SK-N-SH (cell line): ENCODE results near the gene FFAR3. TPM values are rescaled to one million over a fixed set of nuclear protein-coding genes. Genes with fewer than 3 reads are reported as not detected.

ENCODE experiments used
- CTCF ChIA-PET: fragments of 300-600, 350-600 bp; formaldehyde crosslinking; extraction: SDS; loops from one replicate; lab custom pipeline; 2021; lab: Yijun Ruan, JAX
- POLR2A ChIA-PET: fragments of 350-600 bp; sonication (Branson Sonifier 250); formaldehyde crosslinking; extraction: SDS; loops from one replicate; lab custom pipeline; 2020; ENCODE audit warnings: antibody characterized with exemption, inconsistent platforms; lab: Yijun Ruan, JAX
- DNase-seq: peaks from one replicate; pipeline ENCODE4 v3.0.0; 2012
- H2AFZ ChIP-seq: fragments of 200-600 bp; sonication (generic); 2 replicates; pipeline ENCODE4 v1.8.1; 2016; ENCODE audit warnings: antibody characterized with exemption, mild to moderate bottlenecking, low read depth
- H3F3A ChIP-seq: fragments of 200-600 bp; sonication (generic); replicated peaks from 2 replicates; pipeline ENCODE3; 2016; ENCODE audit warnings: antibody characterized with exemption, mild to moderate bottlenecking; ENCODE audit not compliant: insufficient read depth
- H3K27ac ChIP-seq, 2 experiments: fragments of 200-500 bp in 1 of 2; fragments of 200-600 bp in 1 of 2; sonication (Bioruptor generic) in 1 of 2; sonication (generic), shearing (Covaris generic) in 1 of 2; 2 replicates each; pipeline versions ENCODE4 v1.5.1 to v1.6.1; 2014 to 2016; ENCODE audit warnings: low read depth in 2 of 2, inconsistent platforms in 1 of 2, low read length in 1 of 2, mild to moderate bottlenecking in 1 of 2, mixed read lengths in 1 of 2
- H3K27me3 ChIP-seq: fragments of 200-600 bp; sonication (generic), shearing (Covaris generic); 2 replicates; pipeline ENCODE4 v1.6.1; 2016; ENCODE audit warnings: mixed run types; ENCODE audit not compliant: insufficient read depth
- H3K36me3 ChIP-seq, 2 experiments: fragments of 200-500 bp in 1 of 2; fragments of 200-600 bp in 1 of 2; sonication (Bioruptor generic) in 1 of 2; sonication (generic) in 1 of 2; replicated peaks in 1 of 2; 2 replicates each; pipeline versions ENCODE3 to v1.5.1; 2014 to 2016; ENCODE audit warnings: low read length in 1 of 2, mild to moderate bottlenecking in 1 of 2; ENCODE audit not compliant: insufficient read depth in 2 of 2, control insufficient read depth in 1 of 2
- H3K4me1 ChIP-seq, 2 experiments: fragments of 200-500 bp in 1 of 2; fragments of 200-600 bp in 1 of 2; sonication (Bioruptor generic) in 1 of 2; sonication (generic), shearing (Covaris generic) in 1 of 2; 2 replicates each; pipeline versions ENCODE4 v1.5.1 to v1.6.1; 2014 to 2016; ENCODE audit warnings: low read depth in 1 of 2, low read length in 1 of 2, mixed run types in 1 of 2; ENCODE audit not compliant: insufficient read depth in 2 of 2, control insufficient read depth in 1 of 2
- H3K4me2 ChIP-seq: fragments of 200-600 bp; sonication (generic), shearing (Covaris generic); 2 replicates; pipeline ENCODE4 v1.6.1; 2017; ENCODE audit warnings: mixed run types
- H3K4me3 ChIP-seq, 2 experiments: fragments of 200-500 bp in 1 of 2; fragments of 200-600 bp in 1 of 2; sonication (Bioruptor generic) in 1 of 2; sonication (generic), shearing (Covaris generic) in 1 of 2; 2 replicates each; pipeline versions ENCODE4 v1.5.1 to v1.8.1; 2014 to 2016; ENCODE audit warnings: low read depth in 2 of 2, inconsistent platforms in 1 of 2, low read length in 1 of 2, mild to moderate bottlenecking in 1 of 2, mixed read lengths in 1 of 2, moderate library complexity in 1 of 2
- H3K79me2 ChIP-seq: fragments of 200-600 bp; sonication (generic); 2 replicates; pipeline ENCODE4 v1.8.1; 2017; ENCODE audit warnings: mild to moderate bottlenecking; ENCODE audit not compliant: insufficient read depth
- H3K9ac ChIP-seq: fragments of 200-600 bp; sonication (generic); 2 replicates; pipeline ENCODE4 v1.6.1; 2017; ENCODE audit warnings: mixed run types
- H3K9me2 ChIP-seq: fragments of 200-600 bp; sonication (generic); 2 replicates; pipeline ENCODE4 v1.6.1; 2017; ENCODE audit warnings: mixed run types
- H3K9me3 ChIP-seq: fragments of 200-600 bp; sonication (generic); 2 replicates; pipeline ENCODE4 v1.6.1; 2017; ENCODE audit warnings: mixed run types, mild to moderate bottlenecking, moderate library complexity
- H4K20me1 ChIP-seq: fragments of 200-600 bp; sonication (generic); 2 replicates; pipeline ENCODE4 v1.6.1; 2017; ENCODE audit warnings: mild to moderate bottlenecking, mixed run types; ENCODE audit not compliant: insufficient read depth
- EZH2phosphoT487 ChIP-seq: fragments of 200-600 bp; sonication (generic); IDR thresholded peaks from 2 replicates; pipeline ENCODE4 v1.6.1; 2017; ENCODE audit warnings: low read depth, mixed run types, mild to moderate bottlenecking, antibody characterized with exemption, moderate library complexity, borderline replicate concordance
- FOXJ3 ChIP-seq: sonication (generic); formaldehyde crosslinking; IDR thresholded peaks from 2 replicates; pipeline ENCODE4 v1.5.1; 2020; ENCODE audit warnings: mild to moderate bottlenecking, missing genetic modification reagents
- FOXM1 ChIP-seq: IDR thresholded peaks from 2 replicates; pipeline ENCODE4 v1.4.0; 2012; ENCODE audit warnings: low read depth, mild to moderate bottlenecking
- MXI1 ChIP-seq: IDR thresholded peaks from 2 replicates; pipeline ENCODE4 v1.6.1; 2012; ENCODE audit warnings: mild to moderate bottlenecking, low read depth, low read length, improper control_type of control experiment
- NRF1 ChIP-seq: IDR thresholded peaks from 2 replicates; pipeline ENCODE4 v1.6.1; 2012; ENCODE audit warnings: low read depth, mild to moderate bottlenecking, low read length
- REST ChIP-seq: IDR thresholded peaks from 2 replicates; pipeline ENCODE4 v1.6.1; 2012; ENCODE audit warnings: mild to moderate bottlenecking, low read depth, low read length, moderate library complexity
- RFX5 ChIP-seq: IDR thresholded peaks from 2 replicates; pipeline ENCODE4 v1.6.1; 2012; ENCODE audit warnings: mild to moderate bottlenecking, improper control_type of control experiment, low read length
- TEAD4 ChIP-seq: IDR thresholded peaks from 2 replicates; pipeline ENCODE4 v1.4.0; 2012; ENCODE audit warnings: mild to moderate bottlenecking, borderline replicate concordance; ENCODE audit not compliant: insufficient read depth
- WGBS: methylation state at CpG from one replicate; pipeline ENCODE4 v1.1.6; 2017; ENCODE audit warnings: low lambda C conversion rate; 5-methylcytosine and 5-hydroxymethylcytosine counted together
- polyA plus RNA-seq, 3 experiments: library from polyadenylated mRNA; depleted of rRNA; stranded (reverse); fragments of >200 nt; gene quantifications; 2 replicates each; pipeline ENCODE4 v1.2.3, GENCODE V29; 2012
- TF ChIP-seq, protein P1 (sequence below): IDR thresholded peaks from 2 replicates; pipeline ENCODE4 v1.4.0; 2012; ENCODE audit warnings: low read depth
- TF ChIP-seq, protein P2 (sequence below): fragments of 150-350 bp; IDR thresholded peaks from 2 replicates; pipeline ENCODE4 v1.6.1; 2017; ENCODE audit warnings: antibody characterized with exemption, low read length, low read depth, borderline replicate concordance

FFAR3 gene
- polyA plus RNA-seq, 1 of the 3 experiments (the other 2 are of a cell fraction) = not detected

GRCh38 chr19:35360880-35361420, 2.7 kb downstream of the FFAR3 start:
- peaks cover 75% of the 10 kb centered on the region for H3K27me3 ChIP-seq
- no peak overlapping the region for H3K4me3 ChIP-seq
- TF ChIP-seq REST = no peak
- TF ChIP-seq NRF1 = no peak
- no peak for TF ChIP-seq FOXM1
- TF ChIP-seq, protein P1, sequence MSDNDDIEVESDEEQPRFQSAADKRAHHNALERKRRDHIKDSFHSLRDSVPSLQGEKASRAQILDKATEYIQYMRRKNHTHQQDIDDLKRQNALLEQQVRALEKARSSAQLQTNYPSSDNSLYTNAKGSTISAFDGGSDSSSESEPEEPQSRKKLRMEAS = no peak
- TF ChIP-seq, protein P2, sequence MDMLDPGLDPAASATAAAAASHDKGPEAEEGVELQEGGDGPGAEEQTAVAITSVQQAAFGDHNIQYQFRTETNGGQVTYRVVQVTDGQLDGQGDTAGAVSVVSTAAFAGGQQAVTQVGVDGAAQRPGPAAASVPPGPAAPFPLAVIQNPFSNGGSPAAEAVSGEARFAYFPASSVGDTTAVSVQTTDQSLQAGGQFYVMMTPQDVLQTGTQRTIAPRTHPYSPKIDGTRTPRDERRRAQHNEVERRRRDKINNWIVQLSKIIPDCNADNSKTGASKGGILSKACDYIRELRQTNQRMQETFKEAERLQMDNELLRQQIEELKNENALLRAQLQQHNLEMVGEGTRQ = no peak
- ChIA-PET CTCF (interaction anchor here (0.9 to 1.2 kb wide), 2 partner anchors 8 to 133 kb away, joined by 3 to 6 read pairs; no protein-coding TSS in a partner anchor), POLR2A (no interaction called here)
- H3K27ac ChIP-seq = no peak overlapping the region
- 6% methylated on average over 5 of the region's 5 CpGs for WGBS
- H3K36me3 ChIP-seq = no peaks in the 10 kb centered on the region
- H3F3A ChIP-seq = no peaks in the 10 kb centered on the region
- H3K9ac ChIP-seq = no peak overlapping the region
- H3K4me1 ChIP-seq = peaks cover 0 to 10% of the 10 kb centered on the region in 2 experiments; a peak in 1 of 4 replicates
- no peak for DNase-seq
- no peak overlapping the region for H2AFZ ChIP-seq
- no peaks in the 10 kb centered on the region for H3K9me2 ChIP-seq
- H3K79me2 ChIP-seq = no peaks in the 10 kb centered on the region
- H4K20me1 ChIP-seq = no peaks in the 10 kb centered on the region
- H3K4me2 ChIP-seq = no peak overlapping the region
- no peaks in the 10 kb centered on the region for H3K9me3 ChIP-seq

DNA sequence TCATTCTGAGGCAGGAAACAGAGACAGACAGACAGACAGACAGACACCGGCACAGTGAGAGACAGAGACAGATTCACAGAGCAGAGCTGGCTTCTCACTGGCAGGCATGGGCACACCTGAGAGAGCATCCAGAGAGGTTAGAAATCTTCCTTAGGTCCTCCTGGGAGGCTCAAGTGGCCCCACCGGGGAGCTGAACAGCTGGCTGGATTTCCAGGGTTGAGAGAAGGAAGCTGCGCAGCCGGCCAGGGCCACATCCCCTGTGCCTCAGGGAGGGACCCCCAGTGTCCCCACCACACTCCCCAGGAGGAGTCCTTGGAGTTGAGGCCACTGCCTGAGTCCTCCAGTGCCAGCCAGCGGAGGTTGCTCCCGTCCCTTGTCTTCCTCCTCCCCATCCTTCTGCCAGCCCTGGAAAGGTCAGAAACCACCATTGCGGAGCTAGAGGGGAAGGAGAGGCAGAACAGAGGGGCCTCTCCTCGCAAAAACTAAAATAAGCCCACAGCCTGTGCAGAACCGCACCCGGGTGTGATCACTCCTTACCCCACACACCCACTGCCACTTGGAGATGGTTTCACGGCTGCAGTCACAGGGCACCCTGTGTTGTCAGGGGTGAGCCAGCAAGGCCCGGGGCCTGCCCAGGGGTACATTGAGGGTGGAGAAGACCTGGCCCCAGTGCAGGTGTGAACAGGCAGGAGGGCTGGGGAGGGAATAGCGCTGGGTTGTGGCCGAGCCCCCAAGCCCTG, 4.2 kb downstream of the FFAR3 start:
- H3F3A ChIP-seq = no peaks in the 10 kb centered on the region
- 14% methylated on average over 12 of the region's 14 CpGs for WGBS
- no peak overlapping the region for H3K27ac ChIP-seq
- H3K9me3 ChIP-seq = no peaks in the 10 kb centered on the region
- CTCF ChIA-PET = interaction anchor here (2.2 kb wide), 1 partner anchor 10 kb away, joined by 8 read pairs; no protein-coding TSS in a partner anchor
- no peak overlapping the region for H2AFZ ChIP-seq
- H3K36me3 ChIP-seq = no peaks in the 10 kb centered on the region
- no peak for DNase-seq
- H3K4me2 ChIP-seq = no peak overlapping the region
- no peaks in the 10 kb centered on the region for H4K20me1 ChIP-seq
- no peaks in the 10 kb centered on the region for H3K9me2 ChIP-seq
- H3K4me1 ChIP-seq = peaks cover 0 to 10% of the 10 kb centered on the region in 2 experiments; a peak in 1 of 4 replicates
- TF ChIP-seq EZH2phosphoT487 (no peak), MXI1 (no peak), RFX5 (no peak), TEAD4 (no peak), FOXJ3 (CRISPR knock-in tag) (no peak)
- H3K4me3 ChIP-seq = no peak overlapping the region
- H3K9ac ChIP-seq = no peak overlapping the region
- H3K79me2 ChIP-seq = no peaks in the 10 kb centered on the region
- POLR2A ChIA-PET = no interaction called here
- peaks cover 61% of the 10 kb centered on the region for H3K27me3 ChIP-seq
